IMR-90 (cell line): ENCODE measurements around the gene EXOC4. TPM values are rescaled to one million over a fixed set of nuclear protein-coding genes. Genes with fewer than 3 reads are reported as not detected.

Experiments
- ATAC-seq: fragments of 200-7000 bp; cut with Tn5 transposase; 2 replicates; pipeline ENCODE4 v1.9.1; 2020; ENCODE audit warnings: low read depth, mild to moderate bottlenecking, moderate library complexity
- BruUV-seq: library from RNA; stranded (reverse); fragments of 400-500 nt; replicated peaks from 2 replicates; lab custom pipeline; 2021; lab: Mats Ljungman, UMichigan
- CTCF ChIA-PET: fragments of 300-600 bp; formaldehyde crosslinking; extraction: SDS; loops from one replicate; lab custom pipeline; 2021; ENCODE audit warnings: antibody characterized with exemption; lab: Yijun Ruan, JAX
- POLR2A ChIA-PET: fragments of 300-600 bp; sonication (Branson Sonifier 250); formaldehyde crosslinking; loops from one replicate; lab custom pipeline; 2022; ENCODE audit warnings: antibody characterized with exemption; ENCODE audit not compliant: unreplicated experiment; lab: Charles Lee
- DNase-seq: peaks from one replicate; pipeline ENCODE4 v3.0.0; 2013
- H2AFZ ChIP-seq: replicated peaks from 2 replicates; pipeline ENCODE3; 2013; ENCODE audit warnings: low read length, mild to moderate bottlenecking; ENCODE audit not compliant: poor library complexity
- H2AK5ac ChIP-seq: 2 replicates; pipeline ENCODE4 v1.6.1; 2013; ENCODE audit warnings: low read depth, low read length, inconsistent platforms
- H2AK9ac ChIP-seq: replicated peaks from 2 replicates; pipeline ENCODE3; 2013; ENCODE audit warnings: mild to moderate bottlenecking, low read depth, low read length, moderate library complexity; ENCODE audit not compliant: poor library complexity
- H2BK120ac ChIP-seq: 2 replicates; pipeline ENCODE4 v1.6.1; 2013; ENCODE audit warnings: low read depth, low read length, inconsistent platforms
- H2BK15ac ChIP-seq: 3 replicates; pipeline ENCODE4 v1.6.1; 2013; ENCODE audit warnings: low read depth, low read length, inconsistent platforms
- H2BK20ac ChIP-seq: 2 replicates; pipeline ENCODE4 v1.6.1; 2013; ENCODE audit warnings: low read depth, mild to moderate bottlenecking, inconsistent platforms, low read length, moderate library complexity
- H2BK5ac ChIP-seq: 2 replicates; pipeline ENCODE4 v1.6.1; 2013; ENCODE audit warnings: mild to moderate bottlenecking, low read depth, low read length, inconsistent platforms; ENCODE audit not compliant: poor library complexity, severe bottlenecking
- H3K14ac ChIP-seq: replicated peaks from 2 replicates; pipeline ENCODE4 v1.6.1; 2013; ENCODE audit warnings: low read depth, low read length, inconsistent platforms
- H3K18ac ChIP-seq: 2 replicates; pipeline ENCODE4 v1.6.1; 2013; ENCODE audit warnings: low read depth, low read length, control low read depth
- H3K23ac ChIP-seq: 2 replicates; pipeline ENCODE4 v1.6.1; 2013; ENCODE audit warnings: low read depth, low read length, inconsistent platforms
- H3K27ac ChIP-seq: 2 replicates; pipeline ENCODE4 v1.5.1; 2013; ENCODE audit warnings: mild to moderate bottlenecking, control low read depth, low read length; ENCODE audit not compliant: insufficient read depth
- H3K27me3 ChIP-seq: 2 replicates; pipeline ENCODE4 v1.6.1; 2013; ENCODE audit warnings: low read length; ENCODE audit not compliant: control insufficient read depth, insufficient read depth
- H3K36me3 ChIP-seq: 2 replicates; pipeline ENCODE4 v1.6.1; 2013; ENCODE audit warnings: low read length, mixed read lengths; ENCODE audit not compliant: control insufficient read depth, insufficient read depth
- H3K4ac ChIP-seq: 2 replicates; pipeline ENCODE4 v1.6.1; 2013; ENCODE audit warnings: low read depth, low read length, inconsistent platforms
- H3K4me1 ChIP-seq: 2 replicates; pipeline ENCODE4 v1.6.1; 2013; ENCODE audit warnings: low read length, mixed read lengths; ENCODE audit not compliant: control insufficient read depth, insufficient read depth
- H3K4me2 ChIP-seq: 2 replicates; pipeline ENCODE4 v1.6.1; 2013; ENCODE audit warnings: low read depth, mild to moderate bottlenecking, control low read depth, low read length, moderate library complexity
- H3K4me3 ChIP-seq: 2 replicates; pipeline ENCODE4 v1.5.1; 2013; ENCODE audit warnings: low read depth, mild to moderate bottlenecking, control low read depth, low read length, moderate library complexity; ENCODE audit not compliant: insufficient read depth
- H3K56ac ChIP-seq: 2 replicates; pipeline ENCODE4 v1.6.1; 2013; ENCODE audit warnings: low read length, inconsistent platforms; ENCODE audit not compliant: insufficient read depth; ENCODE audit errors: extremely low read depth
- H3K79me1 ChIP-seq, 2 experiments: 2 replicates each; pipeline ENCODE4 v1.6.1; 2013; ENCODE audit warnings: low read length in 2 of 2, inconsistent platforms in 1 of 2, low read depth in 1 of 2
- H3K9ac ChIP-seq: 2 replicates; pipeline ENCODE4 v1.6.1; 2013; ENCODE audit warnings: low read depth, low read length, control low read depth
- H3K9me1 ChIP-seq: 2 replicates; pipeline ENCODE4 v1.6.1; 2013; ENCODE audit warnings: low read length, inconsistent platforms; ENCODE audit not compliant: insufficient read depth
- H3K9me3 ChIP-seq: 2 replicates; pipeline ENCODE4 v1.6.1; 2013; ENCODE audit warnings: low read length; ENCODE audit not compliant: control insufficient read depth, insufficient read depth
- H4K20me1 ChIP-seq: 2 replicates; pipeline ENCODE4 v1.6.1; 2013; ENCODE audit warnings: low read length, inconsistent platforms; ENCODE audit not compliant: insufficient read depth
- H4K5ac ChIP-seq: 2 replicates; pipeline ENCODE4 v1.6.1; 2013; ENCODE audit warnings: mild to moderate bottlenecking, low read depth, low read length, control low read depth
- H4K8ac ChIP-seq, 2 experiments: 2 replicates each; pipeline ENCODE4 v1.6.1; 2013; ENCODE audit warnings: low read depth in 2 of 2, low read length in 2 of 2, control low read depth in 1 of 2, inconsistent platforms in 1 of 2
- H4K91ac ChIP-seq: 2 replicates; pipeline ENCODE4 v1.6.1; 2013; ENCODE audit warnings: low read depth, low read length, inconsistent platforms; ENCODE audit not compliant: insufficient read depth
- BHLHE40 ChIP-seq: fragments of 150-350 bp; IDR thresholded peaks from 2 replicates; pipeline ENCODE4 v1.6.1; 2016; ENCODE audit warnings: mild to moderate bottlenecking, low read depth, low read length
- CEBPB ChIP-seq: IDR thresholded peaks from 2 replicates; pipeline ENCODE4 v1.6.1; 2012; ENCODE audit warnings: low read depth, low read length, improper control_type of control experiment
- CHD1 ChIP-seq: IDR thresholded peaks from 2 replicates; pipeline ENCODE4 v1.6.1; 2012; ENCODE audit warnings: low read depth, low read length, improper control_type of control experiment
- FOS ChIP-seq: fragments of 150-350 bp; IDR thresholded peaks from 2 replicates; pipeline ENCODE4 v1.6.1; 2016; ENCODE audit warnings: low read depth, low read length
- MAFK ChIP-seq: IDR thresholded peaks from 2 replicates; pipeline ENCODE4 v1.6.1; 2012; ENCODE audit warnings: low read depth, low read length, improper control_type of control experiment
- MAZ ChIP-seq: IDR thresholded peaks from 2 replicates; pipeline ENCODE4 v1.6.1; 2012; ENCODE audit warnings: low read depth, mild to moderate bottlenecking, low read length, improper control_type of control experiment, moderate library complexity, borderline replicate concordance
- MXI1 ChIP-seq: IDR thresholded peaks from 2 replicates; pipeline ENCODE4 v1.6.1; 2012; ENCODE audit warnings: low read depth, mild to moderate bottlenecking, low read length, moderate library complexity, borderline replicate concordance
- NFE2L2 ChIP-seq: fragments of 150-350 bp; IDR thresholded peaks from 2 replicates; pipeline ENCODE4 v1.6.1; 2016; ENCODE audit warnings: low read depth, mild to moderate bottlenecking, low read length
- POLR2A ChIP-seq: IDR thresholded peaks from 2 replicates; pipeline ENCODE4 v1.6.1; 2012; ENCODE audit warnings: mild to moderate bottlenecking, low read depth, low read length
- RAD21 ChIP-seq: IDR thresholded peaks from 2 replicates; pipeline ENCODE4 v1.6.1; 2012; ENCODE audit warnings: low read length, improper control_type of control experiment
- RCOR1 ChIP-seq: IDR thresholded peaks from 2 replicates; pipeline ENCODE4 v1.6.1; 2012; ENCODE audit warnings: mild to moderate bottlenecking, low read length, improper control_type of control experiment; ENCODE audit not compliant: insufficient replicate concordance
- RFX5 ChIP-seq: IDR thresholded peaks from 2 replicates; pipeline ENCODE4 v1.8.0; 2012; ENCODE audit warnings: low read depth, mild to moderate bottlenecking, low read length, moderate library complexity
- SMC3 ChIP-seq: fragments of 150-350 bp; IDR thresholded peaks from 2 replicates; pipeline ENCODE4 v1.6.1; 2016; ENCODE audit warnings: low read depth, mild to moderate bottlenecking, antibody characterized with exemption, low read length, moderate library complexity
- WGBS, 2 experiments: methylation state at CpG; one replicate each; pipeline versions ENCODE4 v1.1.5 to v1.1.7; 2013; ENCODE audit warnings: missing lambda C conversion rate in 2 of 2; ENCODE audit not compliant: insufficient read length in 1 of 2; ENCODE audit errors: extremely low coverage in 2 of 2; 5-methylcytosine and 5-hydroxymethylcytosine counted together
- dilution Hi-C: fragments of 300-500 bp; cut with HindIII; formaldehyde crosslinking; loops from one replicate; pipeline ENCODE4 v1.14.3; 2018; ENCODE audit warnings: low sequenced_read_pairs; ENCODE audit not compliant: unreplicated experiment
- in situ Hi-C: fragments of 300-500 bp; cut with MboI; formaldehyde crosslinking; loops from 3 replicates; pipeline ENCODE4 v1.14.3; 2019; ENCODE audit warnings: low sequenced_read_pairs, inconsistent platforms, mixed read lengths
- intact Hi-C: fragments of 100-400 bp; cut with micrococcal nuclease; formaldehyde crosslinking; loops from 2 replicates; pipeline ENCODE4 v1.10.0; 2022
- polyA plus RNA-seq, 3 experiments: library from polyadenylated mRNA; depleted of rRNA; stranded (reverse); fragments of >200 nt; gene quantifications; 2 replicates each; pipeline ENCODE4 v1.2.3, GENCODE V29; 2012; ENCODE audit warnings: low replicate concordance in 1 of 3
- total RNA-seq: library from RNA; depleted of rRNA; stranded (reverse); fragments of >200 nt; gene quantifications from 2 replicates; pipeline ENCODE4 v1.2.3, GENCODE V29; 2012
- TF ChIP-seq, protein P1 (sequence below): fragments of 150-350 bp; IDR thresholded peaks from 2 replicates; pipeline ENCODE4 v1.6.1; 2016; ENCODE audit warnings: low read depth, mild to moderate bottlenecking, low read length, moderate library complexity, borderline replicate concordance
- TF ChIP-seq, protein P2 (sequence below): conservative IDR thresholded peaks from 2 replicates; pipeline ENCODE4 v1.5.1; 2012; ENCODE audit warnings: mild to moderate bottlenecking, low read depth, low read length, improper control_type of control experiment
- TF ChIP-seq, protein P3 (sequence below): fragments of 150-350 bp; IDR thresholded peaks from 2 replicates; pipeline ENCODE4 v1.6.1; 2017; ENCODE audit warnings: mild to moderate bottlenecking, antibody characterized with exemption, low read length, low read depth

EXOC4 gene
- total and polyA plus RNA-seq, 2 of the 4 experiments (the other 2 are of a cell fraction): 25.4 to 94.6 TPM

DNA sequence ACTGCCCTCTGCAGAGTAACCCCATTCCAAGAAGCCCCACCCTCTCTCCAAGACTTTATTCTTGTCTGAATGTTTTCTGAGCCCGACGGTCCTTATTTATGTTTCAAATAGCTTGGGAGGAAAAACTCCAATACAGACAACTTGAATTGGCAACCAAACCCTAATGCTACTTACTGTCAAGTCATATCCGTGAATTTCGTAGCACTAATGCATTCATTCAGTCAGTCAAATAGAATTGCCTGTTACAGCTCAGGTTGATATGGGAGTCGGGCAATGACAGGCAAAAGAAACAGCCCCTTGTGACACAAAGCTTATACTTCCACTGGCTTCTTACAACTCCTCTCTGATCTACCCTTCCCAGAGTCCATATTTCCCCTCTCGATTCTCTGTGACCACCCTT is 815.8 kb downstream of the EXOC4 start:
- no TSS peak for BruUV-seq
- Histone ChIP-seq H2AK5ac (no peak overlapping the region), H2BK15ac (no peak overlapping the region), H4K20me1 (no peaks in the 10 kb centered on the region), H2BK5ac (no peak overlapping the region), H3K56ac (no peak overlapping the region), H3K79me1 (no peaks in the 10 kb centered on the region), H2AFZ (no peak overlapping the region), H3K4ac (no peak overlapping the region), H4K91ac (no peak overlapping the region), H3K27me3 (no peaks in the 10 kb centered on the region), H3K9me3 (no peaks in the 10 kb centered on the region), H2BK120ac (no peak overlapping the region), H3K14ac (no peak overlapping the region), H2BK20ac (no peak overlapping the region), H3K4me1 (no peaks in the 10 kb centered on the region), H4K5ac (no peak overlapping the region), H2AK9ac (no peak overlapping the region), H3K9me1 (peaks cover 4% of the 10 kb centered on the region; the same call in 1 of the 2 replicates), H3K9ac (no peak overlapping the region), H3K4me3 (no peak overlapping the region), H3K18ac (no peak overlapping the region), H4K8ac (no peak overlapping the region), H3K23ac (no peak overlapping the region), H3K36me3 (no peaks in the 10 kb centered on the region), H3K4me2 (no peak overlapping the region), H3K27ac (no peak overlapping the region)
- 57% methylated on average over 1 of the region's 6 CpGs; no CpG with 5 or more reads in 1 of the 2 experiments for WGBS, 2 experiments
- in situ Hi-C loops (no loop called here), intact Hi-C loops (no loop called here), dilution Hi-C loops (no loop called here)
- TF ChIP-seq MXI1 (no peak), SMC3 (no peak), POLR2A (no peak), CEBPB (no peak), FOS (no peak), MAFK (no peak), NFE2L2 (no peak), CHD1 (no peak), RFX5 (no peak), RCOR1 (no peak), BHLHE40 (no peak), MAZ (no peak), RAD21 (no peak)
- TF ChIP-seq, protein P1, sequence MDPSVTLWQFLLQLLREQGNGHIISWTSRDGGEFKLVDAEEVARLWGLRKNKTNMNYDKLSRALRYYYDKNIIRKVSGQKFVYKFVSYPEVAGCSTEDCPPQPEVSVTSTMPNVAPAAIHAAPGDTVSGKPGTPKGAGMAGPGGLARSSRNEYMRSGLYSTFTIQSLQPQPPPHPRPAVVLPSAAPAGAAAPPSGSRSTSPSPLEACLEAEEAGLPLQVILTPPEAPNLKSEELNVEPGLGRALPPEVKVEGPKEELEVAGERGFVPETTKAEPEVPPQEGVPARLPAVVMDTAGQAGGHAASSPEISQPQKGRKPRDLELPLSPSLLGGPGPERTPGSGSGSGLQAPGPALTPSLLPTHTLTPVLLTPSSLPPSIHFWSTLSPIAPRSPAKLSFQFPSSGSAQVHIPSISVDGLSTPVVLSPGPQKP: no peak
- TF ChIP-seq, protein P2, sequence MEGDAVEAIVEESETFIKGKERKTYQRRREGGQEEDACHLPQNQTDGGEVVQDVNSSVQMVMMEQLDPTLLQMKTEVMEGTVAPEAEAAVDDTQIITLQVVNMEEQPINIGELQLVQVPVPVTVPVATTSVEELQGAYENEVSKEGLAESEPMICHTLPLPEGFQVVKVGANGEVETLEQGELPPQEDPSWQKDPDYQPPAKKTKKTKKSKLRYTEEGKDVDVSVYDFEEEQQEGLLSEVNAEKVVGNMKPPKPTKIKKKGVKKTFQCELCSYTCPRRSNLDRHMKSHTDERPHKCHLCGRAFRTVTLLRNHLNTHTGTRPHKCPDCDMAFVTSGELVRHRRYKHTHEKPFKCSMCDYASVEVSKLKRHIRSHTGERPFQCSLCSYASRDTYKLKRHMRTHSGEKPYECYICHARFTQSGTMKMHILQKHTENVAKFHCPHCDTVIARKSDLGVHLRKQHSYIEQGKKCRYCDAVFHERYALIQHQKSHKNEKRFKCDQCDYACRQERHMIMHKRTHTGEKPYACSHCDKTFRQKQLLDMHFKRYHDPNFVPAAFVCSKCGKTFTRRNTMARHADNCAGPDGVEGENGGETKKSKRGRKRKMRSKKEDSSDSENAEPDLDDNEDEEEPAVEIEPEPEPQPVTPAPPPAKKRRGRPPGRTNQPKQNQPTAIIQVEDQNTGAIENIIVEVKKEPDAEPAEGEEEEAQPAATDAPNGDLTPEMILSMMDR: no peak
- TF ChIP-seq, protein P3, sequence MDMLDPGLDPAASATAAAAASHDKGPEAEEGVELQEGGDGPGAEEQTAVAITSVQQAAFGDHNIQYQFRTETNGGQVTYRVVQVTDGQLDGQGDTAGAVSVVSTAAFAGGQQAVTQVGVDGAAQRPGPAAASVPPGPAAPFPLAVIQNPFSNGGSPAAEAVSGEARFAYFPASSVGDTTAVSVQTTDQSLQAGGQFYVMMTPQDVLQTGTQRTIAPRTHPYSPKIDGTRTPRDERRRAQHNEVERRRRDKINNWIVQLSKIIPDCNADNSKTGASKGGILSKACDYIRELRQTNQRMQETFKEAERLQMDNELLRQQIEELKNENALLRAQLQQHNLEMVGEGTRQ: no peak
- ATAC-seq: no peak
- POLR2A ChIA-PET: no interaction called here
- DNase-seq: no peak
- CTCF ChIA-PET: no interaction called here
